CD4-positive, alpha-beta memory T cell (primary cell): ENCODE results near the gene FAM237A. TPM values are rescaled to one million over a fixed set of nuclear protein-coding genes. Genes with fewer than 3 reads are reported as not detected.

Experiments
- CTCF ChIA-PET: fragments of 350-600 bp; sonication (Branson Sonifier 250); formaldehyde crosslinking; loops from one replicate; lab custom pipeline; 2021; ENCODE audit warnings: inconsistent platforms; ENCODE audit not compliant: partially characterized antibody; lab: Charles Lee
- POLR2A ChIA-PET: fragments of 350-600 bp; sonication (Branson Sonifier 250); formaldehyde crosslinking; loops from one replicate; lab custom pipeline; 2021; ENCODE audit not compliant: partially characterized antibody; lab: Charles Lee
- DNase-seq, 5 donors: peaks; one replicate each; pipeline versions ENCODE4 v3.0.0 to v3.0.0-alpha.2; 2020 to 2022; ENCODE audit warnings: mixed read lengths in 1 of 5
- H3K27ac ChIP-seq: one replicate; pipeline ENCODE4 v1.7.0; 2013; ENCODE audit warnings: low read depth, low read length
- H3K27me3 ChIP-seq: 2 replicates; pipeline ENCODE4 v1.7.0; 2013; ENCODE audit warnings: mild to moderate bottlenecking, low read length, moderate library complexity; ENCODE audit not compliant: insufficient read depth
- H3K36me3 ChIP-seq: 2 replicates; pipeline ENCODE4 v1.7.0; 2013; ENCODE audit warnings: mild to moderate bottlenecking, low read length, moderate library complexity; ENCODE audit not compliant: insufficient read depth
- H3K4me1 ChIP-seq: 2 replicates; pipeline ENCODE4 v1.7.0; 2013; ENCODE audit warnings: mild to moderate bottlenecking, low read length, moderate library complexity; ENCODE audit not compliant: insufficient read depth
- H3K4me3 ChIP-seq, 2 donors: one replicate each; pipeline ENCODE4 v1.7.0; 2013; ENCODE audit warnings: low read length in 2 of 2, mild to moderate bottlenecking in 1 of 2
- H3K9me3 ChIP-seq, 2 donors: one replicate each; pipeline ENCODE4 v1.7.0; 2013; ENCODE audit warnings: low read length in 2 of 2, control low read depth in 1 of 2; ENCODE audit not compliant: control insufficient read depth in 1 of 2
- H3K27ac Mint-ChIP-seq, 7 donors: one replicate each; pipeline ENCODE4 v1.8.0; 2020 to 2021; ENCODE audit warnings: mixed read lengths in 7 of 7, mild to moderate bottlenecking in 6 of 7, inconsistent platforms in 3 of 7, moderate library complexity in 3 of 7
- H3K27me3 Mint-ChIP-seq, 2 donors: one replicate each; pipeline ENCODE4 v1.8.0; 2020 to 2021; ENCODE audit warnings: mixed read lengths in 2 of 2
- H3K36me3 Mint-ChIP-seq, 2 donors: one replicate each; pipeline ENCODE4 v1.8.0; 2020 to 2021; ENCODE audit warnings: mixed read lengths in 2 of 2, inconsistent platforms in 1 of 2, mild to moderate bottlenecking in 1 of 2
- H3K4me1 Mint-ChIP-seq, 4 donors: one replicate each; pipeline ENCODE4 v1.8.0; 2020 to 2021; ENCODE audit warnings: mixed read lengths in 4 of 4, mild to moderate bottlenecking in 1 of 4
- H3K4me3 Mint-ChIP-seq, 8 donors: one replicate each; pipeline ENCODE4 v1.8.0; 2020 to 2021; ENCODE audit warnings: mixed read lengths in 8 of 8, mild to moderate bottlenecking in 7 of 8, moderate library complexity in 6 of 8, inconsistent platforms in 3 of 8
- H3K9me3 Mint-ChIP-seq, 8 donors: one replicate each; pipeline ENCODE4 v1.8.0; 2020 to 2021; ENCODE audit warnings: mixed read lengths in 8 of 8, mild to moderate bottlenecking in 5 of 8, inconsistent platforms in 3 of 8, moderate library complexity in 1 of 8
- intact Hi-C: fragments of 100-400 bp; cut with micrococcal nuclease; formaldehyde crosslinking; loops from one replicate; pipeline ENCODE4 v1.15.1; 2023
- polyA plus RNA-seq, 2 donors: library from polyadenylated mRNA; unstranded; fragments of 300-500 nt; fragmentation: Illumina TruSeq; gene quantifications; one replicate each; pipeline ENCODE4 v1.2.3, GENCODE V29; 2021
- total RNA-seq, 2 experiments: library from RNA; stranded (reverse); gene quantifications; one replicate each; pipeline ENCODE4 v1.2.3, GENCODE V29; 2021

The FAM237A gene
- total and polyA plus RNA-seq, 4 experiments from 2014 or later = not detected

DNA sequence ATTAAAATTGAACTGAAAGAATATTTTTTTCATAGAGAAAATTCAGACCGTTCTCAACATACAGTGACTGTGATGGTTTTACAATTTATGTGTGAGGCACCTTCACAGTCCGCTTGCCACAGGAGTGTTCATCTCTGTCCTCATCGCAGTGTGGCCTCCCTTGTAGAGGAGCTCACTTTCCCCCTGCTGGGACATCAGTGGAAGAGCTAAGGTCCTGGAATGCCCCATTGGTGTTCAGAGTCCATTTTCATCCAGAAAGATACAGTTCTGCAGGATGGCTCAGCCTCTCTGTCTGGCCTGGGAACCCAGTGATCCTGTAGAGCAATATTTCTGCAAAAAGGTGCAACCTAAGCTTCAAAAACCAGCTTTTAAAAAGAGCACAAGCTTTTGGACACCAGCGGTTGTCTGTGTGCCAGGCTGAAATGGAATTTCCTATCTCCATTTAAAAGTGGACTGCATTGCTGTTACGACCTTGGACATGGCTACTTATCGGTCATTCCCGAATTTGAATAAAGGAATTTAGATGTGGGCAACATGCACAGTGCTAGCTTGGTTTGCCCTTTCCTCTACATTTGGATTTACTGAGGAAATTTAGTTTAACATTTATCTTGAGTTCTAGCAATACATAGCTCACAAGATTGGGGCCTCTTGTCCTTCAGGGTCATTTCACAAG is 26.7 kb upstream of the FAM237A start:
- H3K36me3 Mint-ChIP-seq = peaks cover 0 to 3% of the 10 kb centered on the region in 2 donors
- H3K4me3 Mint-ChIP-seq = no peak overlapping the region
- POLR2A ChIA-PET = no interaction called here
- Histone ChIP-seq H3K9me3 (no peaks in the 10 kb centered on the region), H3K27me3 (no peaks in the 10 kb centered on the region), H3K4me3 (no peak overlapping the region), H3K36me3 (no peaks in the 10 kb centered on the region), H3K4me1 (no peaks in the 10 kb centered on the region), H3K27ac (no peak overlapping the region)
- no peaks in the 10 kb centered on the region for H3K4me1 Mint-ChIP-seq
- no peaks in the 10 kb centered on the region for H3K9me3 Mint-ChIP-seq
- CTCF ChIA-PET = interaction anchor here (1.6 kb wide), 1 partner anchor 9 kb away, joined by 5 read pairs; no protein-coding TSS in a partner anchor
- H3K27me3 Mint-ChIP-seq = peaks cover 2% of the 10 kb centered on the region in 2 donors
- H3K27ac Mint-ChIP-seq = no peak overlapping the region
- intact Hi-C loops = no loop called here
- no peak for DNase-seq

DNA sequence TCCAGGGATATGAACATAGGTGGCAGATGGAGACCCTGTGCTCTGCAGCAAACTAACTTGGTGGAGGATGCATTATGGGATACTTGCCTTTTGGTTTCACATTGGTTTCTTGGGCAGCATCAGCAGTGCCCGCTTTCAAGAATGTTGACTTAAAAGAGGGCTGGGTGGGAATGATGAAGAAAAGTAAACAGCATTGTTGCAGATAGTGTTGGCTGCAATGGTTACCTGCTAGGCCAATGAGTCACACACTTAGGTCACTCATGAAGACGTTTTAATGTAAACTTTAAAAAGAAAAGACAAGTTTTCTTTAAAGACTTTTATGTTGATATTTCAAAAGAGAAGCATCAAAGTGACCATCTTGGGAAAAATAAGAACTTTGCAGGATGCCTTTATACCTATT is 26.1 kb upstream of the FAM237A start:
- ChIA-PET POLR2A (no interaction called here), CTCF (interaction anchor here (1.6 kb wide), 1 partner anchor 8 kb away, joined by 5 read pairs; no protein-coding TSS in a partner anchor)
- DNase-seq = no peak
- peaks cover 2% of the 10 kb centered on the region in 2 donors for H3K27me3 Mint-ChIP-seq
- Histone ChIP-seq H3K4me1 (no peaks in the 10 kb centered on the region), H3K9me3 (no peaks in the 10 kb centered on the region), H3K36me3 (no peaks in the 10 kb centered on the region), H3K27ac (no peak overlapping the region), H3K4me3 (no peak overlapping the region), H3K27me3 (no peaks in the 10 kb centered on the region)
- intact Hi-C loops = no loop called here
- H3K36me3 Mint-ChIP-seq = peaks cover 0 to 3% of the 10 kb centered on the region in 2 donors
- H3K27ac Mint-ChIP-seq = no peak overlapping the region
- no peak overlapping the region for H3K4me3 Mint-ChIP-seq
- no peaks in the 10 kb centered on the region for H3K9me3 Mint-ChIP-seq
- H3K4me1 Mint-ChIP-seq = no peaks in the 10 kb centered on the region

DNA sequence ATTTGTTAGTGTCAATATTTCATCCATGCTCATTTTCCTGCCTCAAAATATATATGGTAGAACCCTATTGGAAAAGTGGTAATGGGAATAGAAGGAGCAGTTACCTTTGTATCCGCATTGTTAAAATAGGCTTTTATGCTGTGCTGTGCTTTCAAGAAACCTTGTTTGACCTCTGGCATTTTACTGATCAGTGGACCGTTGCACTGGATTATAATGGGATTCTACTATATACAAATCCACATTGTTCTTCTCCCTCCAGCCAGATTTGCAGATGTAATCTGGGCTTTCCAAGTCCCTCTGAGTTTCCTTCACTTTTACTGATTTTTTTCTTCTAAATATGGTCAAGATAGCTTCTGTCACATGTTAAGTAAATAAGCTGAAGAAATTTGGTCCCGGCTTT is 23.3 kb upstream of the FAM237A start:
- ChIA-PET CTCF (no interaction called here), POLR2A (no interaction called here)
- Mint-ChIP-seq H3K4me1 (no peaks in the 10 kb centered on the region), H3K9me3 (no peaks in the 10 kb centered on the region), H3K4me3 (no peak overlapping the region), H3K36me3 (no peaks in the 10 kb centered on the region), H3K27ac (no peak overlapping the region), H3K27me3 (peaks cover 2% of the 10 kb centered on the region in 2 donors)
- DNase-seq = no peak
- Histone ChIP-seq H3K4me1 (no peaks in the 10 kb centered on the region), H3K4me3 (no peak overlapping the region), H3K27ac (no peak overlapping the region), H3K27me3 (no peaks in the 10 kb centered on the region), H3K9me3 (no peaks in the 10 kb centered on the region), H3K36me3 (no peaks in the 10 kb centered on the region)
- intact Hi-C loops = no loop called here

DNA sequence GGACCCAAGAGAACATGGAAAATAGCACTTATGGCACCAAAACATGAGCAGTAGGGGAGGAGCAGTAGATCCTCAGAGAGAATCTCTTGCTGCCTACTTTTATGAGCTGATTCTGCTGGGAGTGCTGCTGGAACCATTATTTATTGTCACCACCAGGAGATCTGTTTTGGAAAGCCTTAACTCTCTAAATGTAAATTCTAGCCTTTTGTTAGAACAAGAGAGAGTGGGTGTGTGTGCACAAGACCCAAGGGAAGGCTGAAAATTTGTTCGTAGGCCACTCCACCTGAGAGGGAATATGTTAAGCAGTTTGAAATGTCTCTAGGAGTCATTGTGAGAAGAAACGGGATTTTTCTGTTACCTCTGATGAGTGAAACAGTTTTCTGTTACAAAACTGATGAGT is 16.2 kb upstream of the FAM237A start:
- Histone ChIP-seq H3K4me3 (no peak overlapping the region), H3K36me3 (no peaks in the 10 kb centered on the region), H3K4me1 (no peaks in the 10 kb centered on the region), H3K9me3 (no peaks in the 10 kb centered on the region), H3K27ac (no peak overlapping the region), H3K27me3 (no peaks in the 10 kb centered on the region)
- no peaks in the 10 kb centered on the region for H3K36me3 Mint-ChIP-seq
- no peak overlapping the region for H3K27ac Mint-ChIP-seq
- no peaks in the 10 kb centered on the region for H3K4me1 Mint-ChIP-seq
- no peak for DNase-seq
- intact Hi-C loops = no loop called here
- H3K4me3 Mint-ChIP-seq = no peak overlapping the region
- ChIA-PET CTCF (no interaction called here), POLR2A (no interaction called here)
- H3K27me3 Mint-ChIP-seq = peaks cover 5 to 17% of the 10 kb centered on the region in 2 donors
- H3K9me3 Mint-ChIP-seq = peaks cover 0 to 2% (median 0%) of the 10 kb centered on the region in 8 donors

DNA sequence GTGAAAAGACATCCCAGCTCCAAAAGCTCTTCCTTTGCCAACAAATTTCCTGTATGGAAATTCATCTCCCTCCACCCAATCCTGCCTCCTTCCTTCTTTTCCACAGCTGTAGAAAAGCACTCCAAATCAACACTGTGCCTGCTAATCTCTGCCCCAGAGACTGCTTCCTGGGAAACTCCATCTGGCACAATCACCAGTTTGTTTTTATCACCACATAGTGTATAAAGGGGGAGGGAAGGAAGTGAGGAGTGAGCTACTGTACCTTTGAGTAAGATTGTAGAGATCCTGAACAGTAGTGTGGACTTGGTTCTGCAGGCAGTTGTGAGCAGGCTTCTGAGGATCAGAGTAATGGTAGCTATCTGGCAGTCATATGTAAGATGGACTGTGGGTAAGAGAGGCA is 14.7 kb upstream of the FAM237A start:
- ChIA-PET CTCF (no interaction called here), POLR2A (no interaction called here)
- no peak overlapping the region for H3K4me3 ChIP-seq
- H3K27ac ChIP-seq = no peak overlapping the region
- H3K27ac Mint-ChIP-seq = no peak overlapping the region
- intact Hi-C loops = no loop called here
- peaks cover 0 to 2% (median 0%) of the 10 kb centered on the region in 8 donors for H3K9me3 Mint-ChIP-seq
- DNase-seq = no peak
- no peaks in the 10 kb centered on the region for H3K4me1 Mint-ChIP-seq
- H3K4me3 Mint-ChIP-seq = no peak overlapping the region
- no peaks in the 10 kb centered on the region for H3K36me3 Mint-ChIP-seq
- no peaks in the 10 kb centered on the region for H3K27me3 ChIP-seq
- H3K27me3 Mint-ChIP-seq = peaks cover 5 to 17% of the 10 kb centered on the region in 2 donors
- no peaks in the 10 kb centered on the region for H3K4me1 ChIP-seq
- H3K36me3 ChIP-seq = no peaks in the 10 kb centered on the region
- H3K9me3 ChIP-seq = no peaks in the 10 kb centered on the region

DNA sequence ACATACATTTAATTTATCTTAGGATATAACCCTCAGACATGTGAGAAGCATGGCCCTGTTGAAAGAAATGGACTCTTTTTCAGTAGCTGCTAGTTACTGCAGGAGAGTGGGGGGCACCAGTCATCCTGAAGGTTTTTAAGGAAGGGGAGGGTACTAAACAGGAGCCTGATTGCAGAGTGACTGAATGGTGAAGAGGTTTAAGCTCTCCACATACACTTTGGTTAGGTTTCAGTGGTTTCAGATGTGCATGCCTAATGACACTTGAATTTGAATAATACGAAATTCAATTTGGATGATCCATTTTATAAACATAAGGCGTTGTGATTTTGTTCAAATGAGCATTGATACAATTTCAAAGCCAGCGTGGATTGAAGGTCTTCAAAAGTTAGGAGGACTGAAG is 10.9 kb upstream of the FAM237A start:
- intact Hi-C loops = no loop called here

DNA sequence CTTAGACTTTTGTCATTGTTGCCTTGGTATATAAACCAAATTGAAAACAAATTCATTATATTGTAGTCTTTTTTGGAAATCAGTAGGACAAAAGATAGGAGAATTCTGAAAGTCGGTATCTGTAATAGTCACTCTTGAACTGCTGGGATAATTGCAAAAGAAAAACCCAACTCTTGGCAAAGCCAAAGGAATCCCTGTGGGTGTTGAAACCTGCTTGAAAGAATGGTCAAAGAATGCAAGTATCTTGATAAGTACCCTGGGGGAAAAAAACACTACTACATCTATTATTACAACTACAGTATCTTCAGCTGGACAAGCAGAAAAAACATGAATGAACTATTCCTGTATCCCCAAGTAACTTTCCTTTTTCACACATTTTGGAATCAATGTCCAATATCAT is 7.3 kb upstream of the FAM237A start:
- Mint-ChIP-seq H3K9me3 (peaks cover 0 to 2% (median 0%) of the 10 kb centered on the region in 8 donors), H3K27me3 (peaks cover 2 to 5% of the 10 kb centered on the region in 2 donors), H3K27ac (no peak overlapping the region), H3K4me3 (no peak overlapping the region), H3K4me1 (no peaks in the 10 kb centered on the region), H3K36me3 (no peaks in the 10 kb centered on the region)
- ChIA-PET CTCF (no interaction called here), POLR2A (no interaction called here)
- Histone ChIP-seq H3K9me3 (no peaks in the 10 kb centered on the region), H3K4me3 (no peak overlapping the region), H3K36me3 (no peaks in the 10 kb centered on the region), H3K27ac (no peak overlapping the region), H3K27me3 (peaks cover 5% of the 10 kb centered on the region), H3K4me1 (no peaks in the 10 kb centered on the region)
- intact Hi-C loops = no loop called here
- no peak for DNase-seq

More for the DNA sequence above, 10.9 kb upstream of the FAM237A start:
- Mint-ChIP-seq H3K4me3 (no peak overlapping the region), H3K4me1 (no peaks in the 10 kb centered on the region), H3K27me3 (peaks cover 10 to 14% of the 10 kb centered on the region in 2 donors), H3K27ac (no peak overlapping the region), H3K9me3 (peaks cover 0 to 2% (median 0%) of the 10 kb centered on the region in 8 donors), H3K36me3 (no peaks in the 10 kb centered on the region)
- Histone ChIP-seq H3K27ac (no peak overlapping the region), H3K27me3 (no peaks in the 10 kb centered on the region), H3K9me3 (no peaks in the 10 kb centered on the region), H3K4me3 (no peak overlapping the region), H3K4me1 (no peaks in the 10 kb centered on the region), H3K36me3 (no peaks in the 10 kb centered on the region)
- DNase-seq = no peak
- ChIA-PET CTCF (no interaction called here), POLR2A (no interaction called here)
